OCI-LY7 (cell line): ENCODE measurements around the gene INTS3. TPM values are rescaled to one million over a fixed set of nuclear protein-coding genes. Genes with fewer than 3 reads are reported as not detected.

ENCODE experiments used
- Bru-seq: library from RNA; stranded (reverse); fragments of 400-500 nt; gene quantifications from one replicate; lab custom pipeline; 2021; lab: Mats Ljungman, UMichigan
- BruChase-seq, 2 experiments: library from RNA; stranded (reverse); fragments of 400-500 nt; gene quantifications; one replicate each; lab custom pipeline; 2021; lab: Mats Ljungman, UMichigan
- BruUV-seq: library from RNA; stranded (reverse); fragments of 400-500 nt; replicated peaks from 2 replicates; lab custom pipeline; 2021; lab: Mats Ljungman, UMichigan
- CTCF ChIA-PET: fragments of 300-600 bp; sonication (Branson Sonifier 250); formaldehyde crosslinking; loops from one replicate; lab custom pipeline; 2022; ENCODE audit warnings: antibody characterized with exemption; ENCODE audit not compliant: unreplicated experiment; lab: Charles Lee
- POLR2A ChIA-PET: fragments of 300-600 bp; sonication (Branson Sonifier 250); formaldehyde crosslinking; loops from one replicate; lab custom pipeline; 2022; ENCODE audit warnings: antibody characterized with exemption; lab: Charles Lee
- DNase-seq: peaks from one replicate; pipeline ENCODE4 v3.0.0-alpha.2; 2015; ENCODE audit warnings: low spot score
- H2AFZ ChIP-seq: fragments of 200-600 bp; sonication (generic), shearing (Covaris generic); 2 replicates; pipeline ENCODE4 v1.6.1; 2014; ENCODE audit warnings: mild to moderate bottlenecking, antibody characterized with exemption, low read length, moderate library complexity
- H3K27ac ChIP-seq: fragments of 200-600 bp; sonication (generic); 2 replicates; pipeline ENCODE4 v1.5.1; 2014; ENCODE audit warnings: mixed run types, low read depth, mild to moderate bottlenecking, moderate library complexity, low read length, inconsistent platforms; ENCODE audit not compliant: poor library complexity, severe bottlenecking
- H3K36me3 ChIP-seq: fragments of 200-600 bp; sonication (generic); 2 replicates; pipeline ENCODE4 v1.6.1; 2014; ENCODE audit warnings: mild to moderate bottlenecking, antibody characterized with exemption, low read length, moderate library complexity, mixed read lengths; ENCODE audit not compliant: insufficient read depth
- H3K4me1 ChIP-seq: fragments of 200-600 bp; sonication (generic); 2 replicates; pipeline ENCODE4 v1.5.1; 2014; ENCODE audit warnings: mild to moderate bottlenecking, low read length; ENCODE audit not compliant: insufficient read depth, poor library complexity, severe bottlenecking
- H3K4me2 ChIP-seq: fragments of 200-600 bp; sonication (generic); 2 replicates; pipeline ENCODE4 v1.6.1; 2014; ENCODE audit warnings: mild to moderate bottlenecking, low read length
- H3K4me3 ChIP-seq: fragments of 200-600 bp; sonication (generic); 2 replicates; pipeline ENCODE4 v1.5.1; 2014; ENCODE audit warnings: mild to moderate bottlenecking, low read depth, low read length; ENCODE audit not compliant: poor library complexity, severe bottlenecking
- H3K79me2 ChIP-seq: fragments of 200-600 bp; sonication (generic); 2 replicates; pipeline ENCODE4 v1.6.1; 2016; ENCODE audit warnings: low read depth, mild to moderate bottlenecking, low read length, moderate library complexity, mixed read lengths; ENCODE audit not compliant: insufficient read depth
- H3K9me2 ChIP-seq: fragments of 200-600 bp; sonication (generic); 2 replicates; pipeline ENCODE4 v1.6.1; 2016; ENCODE audit warnings: mild to moderate bottlenecking, low read length, mixed read lengths; ENCODE audit not compliant: insufficient read depth
- H3K9me3 ChIP-seq: fragments of 200-600 bp; sonication (generic); 2 replicates; pipeline ENCODE4 v1.6.1; 2014; ENCODE audit warnings: mild to moderate bottlenecking, mixed run types, low read length, mixed read lengths
- H4K20me1 ChIP-seq: fragments of 200-600 bp; sonication (generic); 2 replicates; pipeline ENCODE4 v1.6.1; 2014; ENCODE audit warnings: mild to moderate bottlenecking, antibody characterized with exemption, low read length, moderate library complexity, mixed read lengths; ENCODE audit not compliant: insufficient read depth
- EZH2phosphoT487 ChIP-seq: fragments of 200-600 bp; sonication (generic); IDR thresholded peaks from 2 replicates; pipeline ENCODE4 v1.6.1; 2018; ENCODE audit warnings: low read depth, borderline replicate concordance, mild to moderate bottlenecking, mixed run types, antibody characterized with exemption, low read length, moderate library complexity, mixed read lengths
- intact Hi-C: fragments of 100-400 bp; cut with micrococcal nuclease; formaldehyde crosslinking; loops from one replicate; pipeline ENCODE4 v1.10.0; 2022; ENCODE audit not compliant: unreplicated experiment
- long read RNA-seq: library from polyadenylated mRNA; stranded (forward); transcript quantifications from one replicate; pipeline ENCODE4 v2.0.0, GENCODE V29; 2022
- total RNA-seq, 2 experiments: library from RNA; depleted of rRNA in 1 of 2; stranded (reverse); fragments of >200 nt in 1 of 2; shearing (Covaris generic) in 1 of 2; gene quantifications; 2 replicates each; pipeline ENCODE4 v1.2.3, GENCODE V29; 2014 to 2022
- TF ChIP-seq, protein P1 (sequence below): fragments of 200-600 bp; sonication (generic); conservative IDR thresholded peaks from 2 replicates; pipeline ENCODE4 v1.5.1; 2014; ENCODE audit warnings: mild to moderate bottlenecking, antibody characterized with exemption, low read length, moderate library complexity, mixed read lengths

The INTS3 gene, protein sequence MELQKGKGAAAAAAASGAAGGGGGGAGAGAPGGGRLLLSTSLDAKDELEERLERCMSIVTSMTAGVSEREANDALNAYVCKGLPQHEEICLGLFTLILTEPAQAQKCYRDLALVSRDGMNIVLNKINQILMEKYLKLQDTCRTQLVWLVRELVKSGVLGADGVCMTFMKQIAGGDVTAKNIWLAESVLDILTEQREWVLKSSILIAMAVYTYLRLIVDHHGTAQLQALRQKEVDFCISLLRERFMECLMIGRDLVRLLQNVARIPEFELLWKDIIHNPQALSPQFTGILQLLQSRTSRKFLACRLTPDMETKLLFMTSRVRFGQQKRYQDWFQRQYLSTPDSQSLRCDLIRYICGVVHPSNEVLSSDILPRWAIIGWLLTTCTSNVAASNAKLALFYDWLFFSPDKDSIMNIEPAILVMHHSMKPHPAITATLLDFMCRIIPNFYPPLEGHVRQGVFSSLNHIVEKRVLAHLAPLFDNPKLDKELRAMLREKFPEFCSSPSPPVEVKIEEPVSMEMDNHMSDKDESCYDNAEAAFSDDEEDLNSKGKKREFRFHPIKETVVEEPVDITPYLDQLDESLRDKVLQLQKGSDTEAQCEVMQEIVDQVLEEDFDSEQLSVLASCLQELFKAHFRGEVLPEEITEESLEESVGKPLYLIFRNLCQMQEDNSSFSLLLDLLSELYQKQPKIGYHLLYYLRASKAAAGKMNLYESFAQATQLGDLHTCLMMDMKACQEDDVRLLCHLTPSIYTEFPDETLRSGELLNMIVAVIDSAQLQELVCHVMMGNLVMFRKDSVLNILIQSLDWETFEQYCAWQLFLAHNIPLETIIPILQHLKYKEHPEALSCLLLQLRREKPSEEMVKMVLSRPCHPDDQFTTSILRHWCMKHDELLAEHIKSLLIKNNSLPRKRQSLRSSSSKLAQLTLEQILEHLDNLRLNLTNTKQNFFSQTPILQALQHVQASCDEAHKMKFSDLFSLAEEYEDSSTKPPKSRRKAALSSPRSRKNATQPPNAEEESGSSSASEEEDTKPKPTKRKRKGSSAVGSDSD
- total RNA-seq (2014; rRNA removed; shearing (Covaris generic)) (31.6 and 33.5 TPM in 2 replicates), total RNA-seq (2022) (65.8 and 67.3 TPM in 2 replicates), Bru-seq, nascent RNA (percentile 71 among the genes with signal in this experiment), BruChase-seq, experiment 1, labeled RNA remaining after a 6-hour chase (percentile 86 among the genes with signal in this experiment), BruChase-seq, experiment 2, labeled RNA remaining after a 2-hour chase (percentile 77 among the genes with signal in this experiment)
- long read RNA-seq, full-length matches to known transcripts, result 27 of 74 reads
- long read RNA-seq, partial matches to known transcripts, result 5 of 74 reads
- long read RNA-seq, other reads (novel, unspliced or antisense), result 42 of 74 reads

DNA sequence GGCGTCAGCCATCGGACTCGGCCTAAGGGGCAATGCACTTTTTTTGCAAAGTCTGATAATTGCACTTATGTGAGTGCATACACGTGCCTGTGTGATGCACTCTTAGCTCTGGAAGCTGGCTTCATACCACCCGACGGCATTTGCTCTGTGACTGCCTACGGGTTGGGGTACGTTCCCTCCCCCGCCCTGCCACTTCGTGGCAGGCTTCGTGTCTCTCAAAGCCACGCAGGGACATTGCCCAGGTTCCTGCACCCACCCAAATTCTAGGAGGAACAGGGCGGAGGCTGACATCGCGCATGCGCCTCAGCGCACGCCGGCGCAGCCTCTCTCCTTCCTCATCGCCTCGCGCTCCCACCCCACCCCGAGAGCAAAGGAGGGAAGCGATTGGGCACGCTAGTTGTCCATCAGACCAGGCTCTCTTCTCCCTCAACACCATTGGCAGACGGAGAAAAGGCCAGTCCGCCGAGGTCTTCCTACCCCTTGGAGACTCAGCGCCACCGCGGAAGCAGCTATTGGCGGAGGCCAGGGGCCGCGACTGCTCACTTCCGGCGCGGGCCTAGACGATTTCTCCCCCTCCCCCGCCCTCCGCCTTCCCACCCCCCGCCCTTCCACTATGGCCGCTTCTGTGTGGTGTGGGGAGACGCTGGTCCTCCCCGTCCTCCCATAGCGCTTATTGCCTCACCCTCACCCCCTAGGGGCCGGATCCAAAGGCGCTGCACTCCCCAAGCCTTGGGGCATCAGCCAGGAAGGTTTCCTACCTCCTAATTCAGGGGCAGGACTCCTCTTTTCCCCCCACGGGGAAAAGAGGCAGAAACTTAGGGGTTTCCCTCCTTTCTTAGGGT lies at the start of gene INTS3:
INTS3 (plus strand) TSS at position 588 of the 842 bp plus-strand sequence. CDS start 585 bp downstream, outside the sequence.
- H3K9me2 ChIP-seq, result no peaks in the 10 kb centered on the region
- CTCF ChIA-PET, result interaction anchor here (0.5 to 0.6 kb wide), 3 partner anchors 129 to 440 kb away, joined by 3 to 4 read pairs (median 3); no protein-coding TSS in a partner anchor
- TF ChIP-seq EZH2phosphoT487, result no peak
- TF ChIP-seq, protein P1, sequence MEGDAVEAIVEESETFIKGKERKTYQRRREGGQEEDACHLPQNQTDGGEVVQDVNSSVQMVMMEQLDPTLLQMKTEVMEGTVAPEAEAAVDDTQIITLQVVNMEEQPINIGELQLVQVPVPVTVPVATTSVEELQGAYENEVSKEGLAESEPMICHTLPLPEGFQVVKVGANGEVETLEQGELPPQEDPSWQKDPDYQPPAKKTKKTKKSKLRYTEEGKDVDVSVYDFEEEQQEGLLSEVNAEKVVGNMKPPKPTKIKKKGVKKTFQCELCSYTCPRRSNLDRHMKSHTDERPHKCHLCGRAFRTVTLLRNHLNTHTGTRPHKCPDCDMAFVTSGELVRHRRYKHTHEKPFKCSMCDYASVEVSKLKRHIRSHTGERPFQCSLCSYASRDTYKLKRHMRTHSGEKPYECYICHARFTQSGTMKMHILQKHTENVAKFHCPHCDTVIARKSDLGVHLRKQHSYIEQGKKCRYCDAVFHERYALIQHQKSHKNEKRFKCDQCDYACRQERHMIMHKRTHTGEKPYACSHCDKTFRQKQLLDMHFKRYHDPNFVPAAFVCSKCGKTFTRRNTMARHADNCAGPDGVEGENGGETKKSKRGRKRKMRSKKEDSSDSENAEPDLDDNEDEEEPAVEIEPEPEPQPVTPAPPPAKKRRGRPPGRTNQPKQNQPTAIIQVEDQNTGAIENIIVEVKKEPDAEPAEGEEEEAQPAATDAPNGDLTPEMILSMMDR, result peak; percentile 27; the same call in 1 of the 2 replicates
- peak within 1 kb of the TSS; percentile 64 for H3K27ac ChIP-seq
- peak within 1 kb of the TSS; percentile 48; the same call in 1 of the 2 replicates for H2AFZ ChIP-seq
- POLR2A ChIA-PET, result interaction anchor here (0.6 to 1.0 kb wide), 4 partner anchors 8 to 94 kb away, joined by 3 to 6 read pairs (median 4); partner anchors contain the start of gene CHTOP
- peaks cover 22% of the 10 kb centered on the region; the same call in 1 of the 2 replicates for H3K79me2 ChIP-seq
- peak; percentile 100 for DNase-seq
- no peaks in the 10 kb centered on the region for H3K9me3 ChIP-seq
- BruUV-seq, result no TSS peak
- H3K36me3 ChIP-seq, result peaks cover 13% of the 10 kb centered on the region
- H3K4me1 ChIP-seq, result peaks cover 24% of the 10 kb centered on the region
- H3K4me3 ChIP-seq, result peak within 1 kb of the TSS; percentile 93
- peak within 1 kb of the TSS; percentile 95 for H3K4me2 ChIP-seq
- H4K20me1 ChIP-seq, result no peaks in the 10 kb centered on the region
- intact Hi-C loops, result loop anchor here (1.0 kb wide), 1 partner anchor 56 kb away; no protein-coding TSS in a partner anchor

DNA sequence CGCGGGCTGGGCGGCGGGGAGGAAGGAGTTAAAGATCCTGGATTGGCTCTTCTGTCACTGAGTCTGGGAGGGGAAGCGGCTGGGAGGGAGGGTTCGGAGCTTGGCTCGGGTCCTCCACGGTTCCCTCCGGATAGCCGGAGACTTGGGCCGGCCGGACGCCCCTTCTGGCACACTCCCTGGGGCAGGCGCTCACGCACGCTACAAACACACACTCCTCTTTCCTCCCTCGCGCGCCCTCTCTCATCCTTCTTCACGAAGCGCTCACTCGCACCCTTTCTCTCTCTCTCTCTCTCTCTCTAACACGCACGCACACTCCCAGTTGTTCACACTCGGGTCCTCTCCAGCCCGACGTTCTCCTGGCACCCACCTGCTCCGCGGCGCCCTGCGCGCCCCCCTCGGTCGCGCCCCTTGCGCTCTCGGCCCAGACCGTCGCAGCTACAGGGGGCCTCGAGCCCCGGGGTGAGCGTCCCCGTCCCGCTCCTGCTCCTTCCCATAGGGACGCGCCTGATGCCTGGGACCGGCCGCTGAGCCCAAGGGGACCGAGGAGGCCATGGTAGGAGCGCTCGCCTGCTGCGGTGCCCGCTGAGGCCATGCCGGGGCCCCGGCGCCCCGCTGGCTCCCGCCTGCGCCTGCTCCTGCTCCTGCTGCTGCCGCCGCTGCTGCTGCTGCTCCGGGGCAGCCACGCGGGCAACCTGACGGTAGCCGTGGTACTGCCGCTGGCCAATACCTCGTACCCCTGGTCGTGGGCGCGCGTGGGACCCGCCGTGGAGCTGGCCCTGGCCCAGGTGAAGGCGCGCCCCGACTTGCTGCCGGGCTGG lies 49.1 kb upstream of the INTS3 start, which contains the start of gene NPR1:
NPR1 (plus strand) TSS at position 170 of the 818 bp plus-strand sequence; CDS start at position 591, 421 bp downstream.
- Histone ChIP-seq H2AFZ (peak within 1 kb of the TSS; percentile 29; the same call in 1 of the 2 replicates), H4K20me1 (no peaks in the 10 kb centered on the region), H3K9me3 (no peaks in the 10 kb centered on the region), H3K9me2 (no peaks in the 10 kb centered on the region), H3K4me2 (peak within 1 kb of the TSS; percentile 38), H3K4me3 (no peak within 1 kb of the TSS), H3K4me1 (no peaks in the 10 kb centered on the region), H3K27ac (no peak within 1 kb of the TSS), H3K36me3 (no peaks in the 10 kb centered on the region), H3K79me2 (no peaks in the 10 kb centered on the region)
- no peak for TF ChIP-seq EZH2phosphoT487
- TF ChIP-seq, protein P1, result no peak
- no peak for DNase-seq
- CTCF ChIA-PET, result interaction anchor here (0.6 to 0.7 kb wide), 2 partner anchors 63 to 299 kb away, joined by 3 to 5 read pairs; no protein-coding TSS in a partner anchor
- intact Hi-C loops, result loop anchor here (10.0 kb wide), 1 partner anchor 164 kb away; no protein-coding TSS in a partner anchor
- BruUV-seq, result no TSS peak
- POLR2A ChIA-PET, result no interaction called here
